Measurements from ENCODE around the gene PRKG1.
"Not testable (repeated sequence)": the region's sequence is repeated elsewhere in the genome, so short reads cannot be mapped to it uniquely, and the experiment has no call there.

The PRKG1 gene

DNA sequence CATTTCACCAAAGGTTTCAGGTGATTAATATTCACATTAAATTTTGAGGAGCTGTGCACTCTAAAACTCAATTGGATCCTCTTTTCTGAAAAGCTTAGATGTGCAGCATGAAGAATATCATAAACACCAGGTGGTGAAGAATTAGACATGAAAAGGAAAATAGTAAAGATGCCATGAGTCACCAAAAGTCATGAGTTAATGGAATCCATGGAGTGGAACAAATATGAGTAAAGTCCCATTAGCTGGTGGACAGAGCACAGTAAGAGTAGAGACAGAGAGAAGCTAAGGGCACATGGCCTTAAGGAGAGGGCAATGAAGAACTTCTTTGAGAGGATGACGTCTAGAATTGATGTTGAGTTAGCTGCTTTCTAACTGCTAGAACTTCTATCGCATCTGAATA, 353.5 kb downstream of the PRKG1 start:
- DNase-seq (ENCODE audit: low read depth in 2 of 2), result no peak

DNA sequence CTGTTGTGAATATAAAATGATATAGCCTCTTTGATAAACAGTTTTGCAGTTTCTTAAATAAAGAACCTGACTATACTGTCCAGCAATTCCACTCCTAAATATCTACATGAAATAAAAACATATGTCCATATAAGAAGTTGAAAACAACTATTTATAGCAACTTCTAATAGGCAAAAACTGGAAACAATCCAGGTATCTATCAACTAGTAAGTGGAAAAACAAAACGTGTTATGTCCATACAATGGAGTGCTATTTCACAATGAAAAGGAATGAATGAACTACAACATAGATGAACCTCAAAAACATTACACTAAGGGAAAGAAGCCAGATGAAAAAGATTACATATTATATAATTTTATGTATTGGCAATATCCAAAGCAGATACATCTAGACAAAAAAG, 356.2 kb downstream of the PRKG1 start:
- DNase-seq (ENCODE audit: low read depth in 2 of 2), result no peak

DNA sequence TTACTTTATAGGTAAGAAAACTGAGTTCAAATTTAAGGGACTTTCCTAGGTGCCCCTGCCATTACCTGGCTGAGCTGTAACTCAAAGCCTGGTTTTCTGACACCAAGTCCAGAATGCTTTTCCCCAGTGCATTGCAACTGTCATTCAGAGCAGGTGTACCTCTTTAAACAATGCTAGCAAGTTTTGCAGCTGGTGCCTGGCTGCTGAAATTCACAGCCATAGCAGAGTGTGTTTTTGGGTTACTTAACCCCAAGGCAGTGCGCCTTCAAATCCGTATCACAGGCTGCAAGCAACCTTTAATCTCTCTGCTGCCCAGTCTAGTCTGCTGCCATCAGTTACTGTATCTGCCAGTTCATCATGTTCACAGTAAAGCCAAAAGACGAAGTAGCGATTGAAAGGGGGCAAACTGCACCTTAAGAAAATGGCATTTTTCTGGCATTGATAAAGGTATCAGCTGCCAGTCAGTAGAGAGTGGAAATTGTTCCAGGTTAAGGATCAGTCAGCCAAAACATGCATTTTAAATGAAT, 359.7 kb downstream of the PRKG1 start:
- DNase-seq (ENCODE audit: low read depth in 2 of 2), result no peak

DNA sequence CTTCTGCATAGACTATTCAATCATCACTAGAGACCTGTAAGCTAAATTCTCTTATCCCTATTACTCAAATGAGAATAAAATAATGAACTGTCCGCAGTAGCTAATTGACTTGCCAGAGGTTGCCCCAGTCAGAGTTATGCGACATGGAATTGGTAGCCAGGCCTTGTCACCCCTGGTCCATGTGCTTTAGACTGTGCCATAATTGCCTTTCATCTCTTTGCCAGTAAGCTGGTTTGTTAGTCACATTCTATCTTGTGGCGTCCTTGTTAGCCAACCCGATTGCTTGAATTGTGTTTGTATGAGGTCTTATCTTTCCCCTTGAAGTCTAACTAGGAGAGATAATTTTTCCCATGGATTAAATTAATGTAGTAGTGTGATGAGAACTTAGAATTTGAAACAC, 362.5 kb downstream of the PRKG1 start:
- DNase-seq (ENCODE audit: low read depth in 2 of 2), result no peak

DNA sequence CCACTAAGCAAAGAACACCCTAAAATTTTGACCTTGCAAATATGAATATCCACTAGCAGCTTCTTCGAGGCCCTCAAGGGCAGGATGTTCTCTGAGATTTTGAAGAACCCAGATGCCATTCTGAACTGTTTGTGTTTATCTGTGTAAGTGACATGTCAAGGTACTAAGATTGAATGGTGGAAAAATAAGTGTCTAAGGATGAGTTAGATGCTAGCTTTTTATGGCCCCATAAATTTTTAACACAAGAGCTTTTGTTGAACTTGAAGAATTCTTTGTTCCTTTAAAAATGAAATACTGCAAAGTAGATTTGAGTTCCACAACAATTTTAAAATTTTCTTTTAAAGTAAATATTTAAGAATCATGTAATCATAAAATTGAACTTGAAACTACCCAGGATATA, 365.4 kb downstream of the PRKG1 start:
- no peak for DNase-seq (ENCODE audit: low read depth in 2 of 2)

DNA sequence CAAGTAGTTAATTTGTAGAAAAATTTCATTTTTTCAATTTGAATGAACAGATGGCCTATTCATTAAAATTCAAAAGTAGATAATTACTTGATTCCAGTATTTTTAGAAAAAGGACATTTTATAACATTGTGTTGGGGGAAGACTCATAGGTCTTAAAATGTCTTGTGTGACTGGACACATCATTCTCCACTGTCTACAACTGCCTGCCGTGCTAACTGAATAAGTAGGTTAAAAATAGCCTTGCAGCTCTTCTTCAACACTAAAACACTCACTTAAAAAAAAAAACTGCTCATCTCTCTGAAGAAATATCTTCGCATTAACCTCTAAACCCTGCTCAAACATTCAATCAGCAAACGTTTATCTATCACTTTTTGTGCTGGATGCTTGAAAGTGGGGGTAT, 371.3 kb downstream of the PRKG1 start:
- no peak for DNase-seq (ENCODE audit: low read depth in 2 of 2)

DNA sequence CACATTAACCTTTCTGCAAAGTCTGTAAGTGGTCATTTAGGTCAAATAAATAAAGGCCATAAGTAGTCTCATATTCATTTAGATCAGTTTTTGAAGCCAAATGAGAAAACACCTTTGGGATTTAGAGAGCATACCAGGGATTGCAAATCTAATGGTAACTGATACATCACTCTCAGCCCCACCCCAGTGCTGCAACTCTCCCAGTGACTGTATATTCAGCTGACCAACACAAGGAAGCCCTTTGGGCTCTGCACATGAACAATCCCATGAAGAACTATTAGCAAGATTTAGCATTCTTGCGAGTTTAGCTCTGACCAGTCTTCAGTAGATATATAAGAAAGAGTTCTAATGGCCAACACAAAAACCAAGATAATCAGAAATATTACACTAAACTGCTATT, 372.8 kb downstream of the PRKG1 start:
- no peak for DNase-seq (ENCODE audit: low read depth in 2 of 2)

DNA sequence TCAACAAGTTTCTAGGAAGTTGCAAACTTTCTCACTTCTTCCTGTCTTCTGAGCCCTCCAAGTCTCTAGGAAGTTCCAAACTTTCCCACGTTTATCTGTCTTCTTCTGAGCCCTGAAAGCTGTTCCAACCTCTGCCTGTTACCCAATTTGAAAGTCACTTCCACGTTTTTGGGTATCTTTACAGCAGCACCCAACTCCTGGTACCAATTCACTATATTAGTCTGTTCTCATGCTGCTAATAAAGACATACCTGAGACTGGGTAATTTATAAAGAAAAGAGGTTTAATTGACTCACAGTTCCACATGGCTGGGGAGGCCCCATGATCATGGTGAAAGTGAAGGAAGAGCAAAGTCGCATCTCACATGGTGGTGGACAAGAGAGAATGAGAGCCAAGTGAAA, 381.5 kb downstream of the PRKG1 start:
- DNase-seq (ENCODE audit: low read depth in 2 of 2), result not testable (repeated sequence)

DNA sequence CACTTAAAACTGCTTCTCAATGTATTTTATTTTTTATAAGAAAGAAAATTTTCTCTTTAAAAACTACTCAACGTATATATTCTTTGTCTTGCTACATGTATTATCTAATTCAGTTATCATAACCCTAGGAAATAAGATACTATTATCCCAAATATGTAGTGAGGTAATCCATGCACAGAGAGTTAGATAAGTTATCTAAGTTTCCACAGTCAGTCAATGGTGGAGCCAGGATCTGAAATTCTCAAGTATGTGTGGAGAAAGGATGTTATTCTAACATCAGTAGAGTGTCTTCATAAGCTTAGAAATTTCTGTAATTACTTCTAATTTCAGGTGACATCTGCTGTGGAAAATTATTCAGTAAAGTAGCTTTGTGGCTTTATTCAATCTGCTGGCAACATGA, 385.2 kb downstream of the PRKG1 start:
- no peak for DNase-seq (ENCODE audit: low read depth in 2 of 2)

DNA sequence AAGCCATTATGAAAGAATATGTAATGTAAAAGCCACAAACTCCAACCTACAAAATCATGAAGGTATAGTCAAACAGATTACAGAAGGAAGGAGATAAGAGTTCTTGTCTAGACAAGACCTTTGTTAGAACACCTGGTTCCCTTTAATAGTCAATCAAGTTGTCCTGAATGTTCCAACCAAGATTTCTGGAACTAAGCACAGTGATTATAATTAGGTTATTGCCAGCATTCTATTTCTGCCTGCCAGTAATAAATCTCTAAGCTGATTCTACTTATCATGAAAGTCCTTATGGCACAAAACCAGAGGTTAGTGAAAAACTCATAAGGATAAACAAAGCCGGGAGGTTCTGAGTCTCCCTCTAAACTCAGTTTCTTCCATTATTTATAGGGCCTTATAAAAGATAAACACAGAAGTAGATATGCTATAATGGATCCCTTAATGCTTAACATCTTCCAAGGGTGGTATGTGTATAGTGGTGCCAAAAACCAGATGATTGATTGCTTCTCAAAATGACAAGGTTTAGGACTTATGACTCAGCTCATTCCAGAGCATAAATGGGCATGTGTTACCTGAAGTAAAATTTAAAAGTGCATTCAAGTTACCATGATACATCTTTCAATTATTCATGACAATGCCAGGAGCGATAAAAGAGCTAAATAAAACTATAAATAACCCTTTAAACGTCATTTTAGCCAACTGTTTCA, 387.9 kb downstream of the PRKG1 start:
- no peak for DNase-seq (ENCODE audit: low read depth in 2 of 2)

DNA sequence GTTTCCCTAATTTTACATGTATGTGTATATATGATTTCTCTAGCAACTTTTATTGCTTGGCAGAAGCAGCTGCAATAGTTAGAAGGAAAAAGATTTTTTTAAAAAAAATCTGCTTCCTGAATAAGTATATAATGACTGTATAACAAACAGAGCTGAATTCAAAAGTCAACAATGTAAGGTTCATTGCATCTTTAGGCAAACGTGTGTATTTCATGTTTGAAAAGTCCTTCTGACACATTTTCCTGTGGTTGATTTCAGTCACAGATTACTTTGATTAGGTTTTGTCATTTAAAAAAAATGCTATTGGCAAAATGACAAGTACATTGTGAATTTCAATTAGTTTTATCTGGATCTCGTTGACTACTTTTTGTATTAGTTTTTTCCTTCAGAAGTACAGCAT, 394.1 kb downstream of the PRKG1 start:
- DNase-seq (ENCODE audit: low read depth in 2 of 2), result no peak

DNA sequence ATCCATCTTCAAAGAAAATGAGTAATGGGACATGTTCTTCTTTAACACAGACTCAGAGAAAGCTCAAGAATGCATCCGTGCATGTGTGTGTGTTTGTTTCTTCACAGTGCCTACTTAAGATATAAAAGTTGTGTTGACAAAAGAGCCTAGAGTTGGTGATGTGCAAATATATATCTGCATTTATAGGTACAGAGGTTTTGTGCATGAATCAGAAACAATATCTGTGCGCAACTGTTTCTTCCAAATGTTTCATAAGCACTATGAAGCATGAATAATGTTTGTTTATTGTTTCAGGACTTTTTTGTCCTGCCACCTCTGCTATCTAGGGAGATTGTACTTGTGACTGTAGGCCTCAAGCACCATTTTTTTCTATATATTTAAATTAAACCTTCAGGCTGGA, 395.4 kb downstream of the PRKG1 start:
- no peak for DNase-seq (ENCODE audit: low read depth in 2 of 2)

DNA sequence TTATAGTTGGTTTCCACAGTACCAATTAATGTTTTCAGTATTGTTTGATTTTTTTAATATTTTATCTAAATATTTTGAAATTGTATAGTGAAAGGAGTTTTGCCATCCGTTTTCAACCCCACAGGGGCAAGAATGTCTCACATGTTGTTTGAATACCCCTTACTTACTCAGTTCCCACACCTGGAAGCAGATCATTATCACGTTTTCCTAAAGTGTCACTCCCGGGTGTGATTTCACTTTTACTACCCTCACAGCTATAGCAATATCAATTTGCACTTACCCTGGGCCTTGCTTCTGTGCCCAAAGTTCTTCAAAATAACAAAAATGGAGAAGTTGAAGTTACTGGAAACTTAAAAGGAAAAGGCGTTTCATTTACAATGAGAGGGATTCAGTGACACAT, 397.0 kb downstream of the PRKG1 start:
- DNase-seq (ENCODE audit: low read depth in 2 of 2), result no peak

DNA sequence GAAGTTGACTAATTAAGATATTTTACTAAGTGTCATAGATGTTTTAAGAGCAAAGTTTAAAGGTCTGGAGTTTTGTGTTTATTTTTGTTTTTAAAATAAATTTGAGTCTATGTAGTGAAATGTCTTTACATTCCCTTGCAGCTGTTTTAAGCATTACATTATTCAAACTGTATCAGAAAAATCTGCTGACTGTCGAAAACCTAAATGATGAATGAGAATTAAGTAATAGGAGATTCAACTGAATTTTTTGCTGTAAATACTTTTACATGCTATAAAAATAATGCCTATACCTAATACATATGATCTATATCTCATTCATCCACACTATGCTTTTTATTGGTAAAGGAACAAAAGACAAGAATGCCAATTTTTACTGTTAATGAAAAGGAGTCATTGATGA, 397.9 kb downstream of the PRKG1 start:
- no peak for DNase-seq (ENCODE audit: low read depth in 2 of 2)

DNA sequence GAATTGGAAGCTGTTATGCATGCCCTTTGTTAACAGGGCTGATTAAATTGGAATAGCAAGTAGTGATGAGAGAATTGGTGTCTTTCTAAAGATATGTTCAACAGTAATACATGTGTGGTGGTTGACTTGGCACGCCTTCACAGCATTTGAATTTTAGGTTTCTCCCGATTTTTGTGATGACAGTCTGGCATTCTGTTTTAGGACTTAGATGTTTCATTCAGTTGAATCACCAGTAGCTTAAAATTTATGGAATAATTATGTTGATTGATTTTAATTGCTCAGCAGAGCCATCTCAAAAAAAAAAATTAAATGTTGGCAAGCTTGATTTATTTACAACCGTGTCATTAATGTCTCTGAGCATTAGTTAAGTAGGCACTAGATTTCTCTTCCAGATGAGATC, 405.4 kb downstream of the PRKG1 start:
- DNase-seq (ENCODE audit: low read depth in 2 of 2), result no peak

DNA sequence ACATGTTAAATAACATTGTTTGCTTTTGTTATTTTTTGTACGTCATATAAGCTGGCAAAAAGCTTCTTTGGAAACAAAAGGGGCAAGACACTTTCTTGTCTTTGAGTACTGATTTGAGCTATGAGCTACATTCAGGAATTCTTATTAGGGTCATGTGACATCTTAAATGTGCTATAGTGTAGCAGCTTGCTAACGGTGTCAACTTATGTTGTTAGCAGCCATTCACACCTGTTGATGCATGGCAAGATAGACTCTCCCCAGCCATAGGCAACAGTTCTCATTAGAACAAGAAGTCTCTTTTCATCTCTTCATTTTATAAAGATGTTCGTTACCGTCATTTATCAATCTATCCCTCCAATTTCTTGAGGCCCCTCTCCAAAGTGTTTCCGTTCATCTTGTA, 411.4 kb downstream of the PRKG1 start:
- DNase-seq (ENCODE audit: low read depth in 2 of 2), result no peak

DNA sequence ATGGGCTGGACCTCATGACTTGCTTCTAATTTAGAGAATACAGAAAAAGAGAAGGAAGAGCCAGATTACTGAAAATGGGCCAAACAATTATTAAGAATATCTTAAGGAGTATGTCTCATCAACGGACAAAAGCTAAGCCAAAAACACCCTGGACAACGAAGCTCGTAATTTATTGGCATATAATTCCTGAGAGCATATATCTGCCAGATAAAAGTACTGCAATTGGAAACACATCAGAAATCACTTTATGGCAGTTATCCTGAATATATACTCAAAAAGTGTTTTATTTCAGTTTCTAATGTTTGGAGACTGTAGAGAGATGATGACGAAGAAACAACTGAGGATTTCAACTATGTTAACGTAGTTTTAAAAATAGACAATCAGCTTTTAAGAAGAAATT, 413.3 kb downstream of the PRKG1 start:
- DNase-seq (ENCODE audit: low read depth in 2 of 2), result no peak

DNA sequence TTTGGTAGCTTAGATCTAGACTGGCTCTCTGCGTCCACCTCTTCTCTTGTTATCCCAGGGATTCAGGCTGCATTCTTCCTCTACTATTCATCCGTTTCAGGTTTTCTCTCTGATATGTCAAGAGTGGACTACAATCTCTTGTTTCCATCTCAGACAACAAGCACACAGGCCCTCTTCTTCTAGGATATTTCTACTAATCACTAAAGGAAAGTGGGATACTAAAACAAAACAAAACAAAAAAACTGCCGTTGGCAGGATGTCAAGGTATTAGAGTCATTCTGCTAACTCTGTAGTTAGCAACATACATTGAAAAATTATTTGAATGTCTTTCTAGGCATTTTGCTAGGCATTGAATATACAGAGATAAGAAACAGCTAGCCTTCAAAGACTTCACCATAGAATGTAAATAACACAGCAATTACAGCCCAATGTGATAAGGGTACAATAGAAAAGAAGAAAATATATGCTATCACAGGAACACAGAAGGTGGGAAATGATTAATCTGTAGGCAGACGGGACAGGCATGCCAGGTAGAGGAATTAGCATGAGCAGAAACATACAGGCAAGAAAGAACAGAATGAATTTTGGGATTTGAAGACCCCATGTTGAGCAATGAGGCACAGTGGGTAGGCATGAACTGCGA, 414.6 kb downstream of the PRKG1 start:
- DNase-seq (ENCODE audit: low read depth in 2 of 2), result no peak

DNA sequence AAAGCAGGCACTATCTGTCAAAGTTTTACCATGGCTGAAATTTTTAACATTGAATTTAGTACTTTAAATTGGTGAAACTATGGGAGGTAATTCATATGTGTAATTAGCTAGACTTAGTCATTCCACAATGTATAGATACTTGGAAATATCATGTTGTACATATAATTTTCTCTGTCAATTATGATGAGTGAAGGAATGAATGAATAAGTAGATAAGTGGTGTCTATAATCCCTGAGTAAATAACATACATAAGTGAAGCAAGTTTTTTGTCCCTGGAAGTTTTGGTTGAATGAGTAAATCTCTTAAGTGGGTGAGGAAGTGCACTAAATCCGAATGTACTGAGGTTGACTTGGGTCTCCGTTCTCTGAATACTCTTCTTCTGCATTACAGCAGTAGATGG, 424.1 kb downstream of the PRKG1 start:
- DNase-seq (ENCODE audit: low read depth in 2 of 2), result no peak

DNA sequence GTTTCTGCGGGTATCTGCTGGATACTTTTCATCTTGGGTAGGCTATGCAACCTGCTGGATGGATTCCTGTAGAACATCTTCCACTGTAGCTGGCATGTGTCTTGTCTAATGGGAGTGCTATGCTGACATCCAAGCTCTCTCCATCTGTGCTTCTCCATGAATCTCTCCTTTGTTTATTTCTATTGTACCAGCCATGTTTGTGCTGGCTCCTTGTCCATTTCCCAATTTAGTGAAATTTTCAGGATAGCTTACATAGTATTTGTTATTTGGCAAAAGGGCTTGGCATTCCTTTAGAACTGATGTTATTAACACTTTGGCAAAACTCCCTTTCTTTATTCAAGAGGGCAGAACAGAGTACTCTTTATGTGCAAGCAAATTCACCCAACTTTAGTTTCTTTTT, 427.1 kb downstream of the PRKG1 start:
- no peak for DNase-seq (ENCODE audit: low read depth in 2 of 2)

DNA sequence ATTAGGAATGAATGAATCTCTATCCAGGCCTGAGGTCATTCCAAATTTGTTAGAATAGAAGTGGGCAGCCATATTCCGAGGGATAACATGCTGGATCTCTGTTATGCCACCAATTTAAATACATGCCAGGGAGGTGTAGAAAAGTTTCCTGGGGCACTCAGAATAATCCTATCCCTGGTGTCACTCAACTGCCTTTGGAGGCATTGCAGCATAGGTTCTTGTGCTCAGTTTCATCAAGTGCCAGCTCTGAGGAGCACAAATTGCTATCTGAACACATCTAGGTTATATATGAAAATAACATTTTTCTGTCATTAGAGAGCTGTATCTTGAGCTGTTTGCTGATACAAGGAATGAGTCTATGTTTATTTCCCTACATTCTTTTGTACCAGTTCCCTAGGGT, 427.8 kb downstream of the PRKG1 start:
- no peak for DNase-seq (ENCODE audit: low read depth in 2 of 2)

DNA sequence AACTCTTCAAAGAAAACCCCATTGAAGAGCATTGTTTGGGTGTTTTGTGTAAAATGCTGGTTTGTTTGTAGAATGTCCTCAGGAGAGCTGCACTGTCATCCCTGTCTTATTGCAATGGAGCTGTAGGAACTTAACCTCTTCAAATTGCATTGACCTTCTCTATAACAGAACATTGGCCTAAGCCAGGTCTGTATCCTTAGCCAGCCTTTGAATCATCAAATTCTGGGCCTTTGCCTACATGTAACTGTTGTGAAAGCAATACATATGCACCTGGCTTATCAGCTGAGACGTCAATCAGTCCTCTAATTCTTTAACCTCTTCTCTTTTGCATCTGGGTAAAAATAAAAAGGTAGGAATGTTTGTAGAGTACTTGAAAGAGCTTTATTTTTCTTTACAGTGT, 429.1 kb downstream of the PRKG1 start:
- DNase-seq (ENCODE audit: low read depth in 2 of 2), result no peak

DNA sequence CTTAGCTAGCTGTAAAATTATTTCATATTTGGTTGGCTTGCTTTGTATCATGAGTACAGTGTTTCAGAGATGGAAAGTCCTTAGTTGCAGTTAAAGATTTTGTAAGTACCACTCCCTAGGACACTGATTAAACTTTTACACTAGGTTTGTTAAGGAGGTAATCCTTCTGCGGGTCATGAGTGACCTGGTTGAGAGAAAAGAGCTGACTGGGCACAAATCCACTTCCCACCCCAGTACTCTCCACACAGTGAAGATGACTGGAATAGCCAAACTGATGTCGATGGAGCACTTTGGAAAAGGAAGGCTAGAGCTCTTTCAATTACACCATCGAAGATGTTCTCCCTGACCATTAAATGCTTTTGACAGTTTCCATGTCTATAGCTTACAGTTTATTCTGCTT, 433.2 kb downstream of the PRKG1 start:
- DNase-seq (ENCODE audit: low read depth in 2 of 2), result no peak

DNA sequence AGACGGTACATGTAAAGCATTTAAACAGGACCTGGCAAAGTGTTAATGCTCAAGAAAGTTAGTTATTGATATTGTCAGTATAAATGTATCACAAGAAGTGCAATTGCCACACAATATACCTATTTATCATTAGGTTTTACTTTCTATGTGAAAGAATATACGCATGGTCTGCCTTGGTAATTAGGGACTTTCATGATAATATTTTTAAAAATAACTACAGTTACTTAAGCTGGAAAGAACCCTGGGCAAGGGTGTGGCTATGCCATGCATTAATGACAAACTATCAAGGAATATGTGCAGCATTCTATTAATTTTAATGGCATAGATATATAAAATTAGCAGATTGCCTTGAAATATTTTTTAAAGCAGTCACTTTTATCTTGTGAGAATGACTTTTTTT, 433.9 kb downstream of the PRKG1 start:
- DNase-seq (ENCODE audit: low read depth in 2 of 2), result no peak

All from stimulated activated CD4-positive, alpha-beta T cell treated with anti-CD3 and anti-CD28 coated beads, Interleukin-15, amount 100 ng/mL, for 48 hours (primary cell).